NCI-H524 (cell line): ENCODE measurements around the gene UGT1A9.

Source experiments
- DNase-seq, 2 experiments: peaks; one replicate each; lab custom pipeline; 2025; lab: John Stamatoyannopoulos, UW

Gene UGT1A9

DNA sequence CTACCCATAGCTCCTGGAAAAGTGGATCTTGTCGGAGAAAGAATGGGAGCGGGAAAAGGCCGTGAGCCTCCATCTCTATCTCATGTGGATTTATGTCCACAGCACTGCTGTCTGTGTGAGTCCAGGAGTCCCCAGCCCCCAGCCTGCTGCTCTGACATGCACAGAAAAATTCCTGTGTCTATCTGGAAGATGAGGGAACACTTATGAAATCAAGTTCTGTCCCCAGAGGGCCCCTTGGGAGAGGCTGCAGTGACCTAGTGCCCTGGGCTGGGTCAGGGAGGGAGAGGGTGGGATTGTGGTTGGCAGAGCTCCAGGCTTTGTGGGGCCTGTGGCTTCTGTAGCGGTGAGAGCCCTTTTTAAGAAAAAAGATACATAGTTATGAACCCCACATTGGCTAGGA lies 145.1 kb downstream of the UGT1A9 start:
- DNase-seq: no peak

DNA sequence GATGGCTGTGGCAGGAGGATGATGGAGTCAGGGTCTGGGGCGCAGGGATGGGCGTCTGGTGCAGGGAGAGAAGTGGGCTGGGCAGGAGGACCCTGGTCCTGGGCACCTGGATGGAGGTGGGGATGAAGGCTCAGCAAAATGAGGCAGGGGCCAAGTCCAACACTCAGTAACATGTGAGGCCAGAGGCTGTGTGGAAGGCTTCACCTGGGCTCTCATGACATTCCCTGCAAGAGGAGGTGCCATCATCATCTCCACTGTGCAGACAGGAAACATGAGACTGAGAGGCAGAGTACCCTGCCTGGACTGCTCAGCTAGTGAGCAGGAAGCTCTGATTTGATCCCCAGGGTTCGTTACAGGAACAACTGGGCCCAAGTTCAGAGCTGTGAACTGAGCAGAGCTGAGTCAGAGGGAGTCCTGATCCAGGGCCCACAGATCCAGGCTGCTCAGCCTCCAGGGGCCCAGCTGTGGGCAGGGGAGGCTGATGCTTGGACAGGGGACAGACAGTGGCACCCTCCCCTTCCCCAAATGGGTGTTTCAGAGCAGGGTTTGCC lies 145.7 kb downstream of the UGT1A9 start:
- DNase-seq: no peak

DNA sequence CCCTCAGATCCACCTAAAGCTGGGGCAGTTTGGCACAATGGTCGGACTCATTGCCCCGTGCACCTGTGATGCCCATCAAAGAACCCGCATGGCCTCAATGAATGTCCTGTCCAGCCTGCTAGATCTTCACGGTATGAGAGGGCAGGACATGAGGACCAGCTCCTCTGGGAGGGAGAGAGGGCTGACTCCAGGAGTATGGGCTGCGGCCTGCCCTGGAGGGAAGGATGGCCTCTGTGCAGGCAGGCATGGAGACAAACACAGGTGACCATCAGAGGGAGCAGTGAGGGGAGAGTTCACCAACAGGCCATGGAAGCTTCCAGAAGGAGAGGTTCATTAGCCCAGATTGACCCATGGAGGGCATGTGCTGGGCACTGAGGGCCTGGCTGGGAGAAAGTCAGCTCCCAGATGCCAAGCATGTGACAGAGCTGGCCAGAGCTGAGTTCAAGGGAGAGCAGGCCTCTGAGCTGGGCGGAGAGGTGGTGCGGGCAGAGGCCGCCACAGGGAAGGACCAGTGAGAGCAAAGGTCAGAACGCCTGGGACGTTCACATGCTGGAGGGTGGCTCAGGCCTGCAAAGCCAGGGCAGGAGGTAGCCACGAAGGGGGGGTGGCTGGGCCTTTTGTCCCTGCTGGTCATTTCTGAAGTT lies 146.4 kb downstream of the UGT1A9 start:
- no peak for DNase-seq

DNA sequence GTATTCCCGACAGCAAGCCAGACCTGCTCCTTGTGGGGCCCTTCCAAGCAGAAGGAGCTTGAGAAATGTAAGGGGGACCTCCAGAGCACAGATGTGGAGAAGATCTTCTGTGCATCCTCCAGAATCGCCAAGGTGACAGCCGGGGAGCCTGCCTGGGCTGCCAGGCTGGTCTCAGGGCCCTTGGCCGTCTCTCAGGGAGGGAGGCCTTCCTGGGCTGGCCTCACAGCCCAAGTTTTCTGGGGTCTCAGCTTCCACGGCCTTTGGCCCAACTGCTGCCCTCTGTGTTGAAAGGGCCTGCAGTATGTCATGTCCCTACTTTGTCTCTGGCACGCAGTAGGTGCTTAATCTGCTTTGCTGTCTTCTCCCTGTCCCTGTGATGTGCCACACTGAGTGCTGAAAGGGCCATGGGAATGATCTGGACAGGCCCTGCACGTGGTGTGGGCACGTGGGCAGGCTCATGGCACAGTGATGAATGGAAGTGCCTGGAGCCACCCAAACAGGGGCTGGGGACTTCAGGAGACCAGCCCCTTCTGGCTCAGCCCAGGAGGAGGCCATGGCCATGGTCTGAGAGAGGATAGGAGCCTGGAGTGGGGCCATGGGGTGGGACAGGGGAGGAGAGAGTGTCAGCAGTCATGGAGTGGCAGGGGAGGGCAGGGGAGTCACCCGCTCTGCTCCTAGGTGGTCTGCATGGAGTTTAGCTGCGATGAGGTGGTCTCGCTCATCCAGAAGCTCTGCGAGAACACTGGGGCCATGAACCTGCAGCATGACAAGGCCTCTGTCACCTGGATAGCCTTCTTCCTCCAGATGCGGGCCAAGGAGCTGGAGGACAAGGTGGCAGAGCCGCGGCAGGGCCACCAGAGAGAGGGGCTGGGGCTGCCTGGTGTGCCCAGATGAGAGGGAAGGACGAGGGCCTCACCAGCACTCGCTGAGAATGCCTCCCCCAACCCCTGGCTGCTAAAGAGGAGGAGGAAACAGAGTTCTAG lies 147.2 kb downstream of the UGT1A9 start:
- DNase-seq: no peak

DNA sequence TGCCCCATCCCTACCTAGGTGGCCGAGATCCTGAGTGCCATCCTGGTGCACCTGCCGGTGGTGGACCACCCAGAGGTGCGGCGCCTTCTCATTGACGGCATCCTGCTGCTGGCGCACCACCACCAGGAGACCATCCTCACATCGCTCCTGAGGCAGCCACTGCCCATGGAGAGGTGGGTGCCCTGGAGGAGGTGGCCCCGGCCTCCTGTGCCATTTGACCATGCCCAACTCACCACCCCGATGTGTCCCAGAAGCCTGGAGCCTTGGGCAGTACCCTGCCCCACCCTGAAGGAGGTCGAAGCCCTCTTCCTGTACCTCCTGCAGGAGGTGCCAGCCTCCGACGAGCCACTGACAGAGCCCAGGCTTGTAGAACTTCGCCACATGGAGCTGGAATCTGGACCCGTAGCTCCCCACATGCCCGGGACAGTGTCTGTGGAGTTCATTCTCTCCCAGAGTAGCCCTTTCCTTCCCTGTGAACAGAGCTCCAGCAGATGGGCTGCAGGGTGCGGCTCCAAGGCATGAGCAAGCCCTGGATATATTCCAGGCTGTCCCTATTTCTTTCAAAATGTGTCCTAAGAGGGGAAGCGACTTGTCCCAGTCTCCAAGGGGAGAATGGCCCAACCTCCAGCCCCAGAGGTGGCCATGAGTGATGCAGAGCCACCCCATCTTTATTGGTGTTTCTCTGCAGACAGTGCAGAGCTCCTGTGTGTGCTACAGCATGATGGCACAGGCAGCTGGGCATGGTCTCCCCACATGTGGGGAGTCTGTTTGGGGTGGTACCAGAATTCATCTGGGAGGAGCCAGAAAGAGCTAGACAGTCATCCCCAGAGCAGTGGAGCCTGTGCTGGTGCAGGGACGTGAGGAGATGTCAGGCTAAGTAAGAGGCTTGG lies 148.4 kb downstream of the UGT1A9 start:
- DNase-seq: no peak

DNA sequence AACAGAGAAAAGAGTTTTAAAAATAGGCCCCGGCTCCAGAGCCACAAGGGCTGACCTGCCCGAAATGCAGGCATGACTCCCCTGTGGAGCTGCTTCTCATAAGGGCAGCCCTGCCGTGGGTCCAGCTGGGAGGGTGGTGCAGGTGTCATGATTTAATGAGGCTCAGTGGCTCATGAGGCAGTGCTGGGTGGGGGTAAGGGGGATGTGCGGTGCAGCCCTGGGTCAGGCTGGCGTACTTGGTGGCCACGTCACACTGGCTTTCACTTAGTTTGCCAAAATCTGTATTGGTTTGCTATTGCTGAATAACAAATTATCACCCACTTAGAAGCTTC lies 149.0 kb downstream of the UGT1A9 start:
- no peak for DNase-seq

DNA sequence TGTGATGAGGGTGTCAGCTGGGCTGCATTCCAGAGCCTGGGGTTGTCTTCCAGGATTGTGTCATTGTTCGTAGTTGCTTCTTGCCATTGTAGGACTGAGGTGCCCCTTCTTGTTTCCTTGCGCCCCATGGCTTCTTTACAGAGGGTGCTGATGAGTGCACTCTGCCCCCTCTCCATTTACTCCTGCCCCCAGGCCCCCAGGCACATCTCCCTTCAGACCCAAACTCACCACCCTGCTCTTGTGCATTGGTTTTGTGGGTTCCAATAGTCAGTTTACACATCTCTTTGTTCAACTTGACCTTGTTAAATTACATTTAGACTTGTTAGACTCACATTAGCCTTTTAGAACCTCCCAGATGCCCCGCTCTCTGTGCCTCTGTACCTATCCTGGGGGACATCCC lies 149.5 kb downstream of the UGT1A9 start:
- DNase-seq: no peak

DNA sequence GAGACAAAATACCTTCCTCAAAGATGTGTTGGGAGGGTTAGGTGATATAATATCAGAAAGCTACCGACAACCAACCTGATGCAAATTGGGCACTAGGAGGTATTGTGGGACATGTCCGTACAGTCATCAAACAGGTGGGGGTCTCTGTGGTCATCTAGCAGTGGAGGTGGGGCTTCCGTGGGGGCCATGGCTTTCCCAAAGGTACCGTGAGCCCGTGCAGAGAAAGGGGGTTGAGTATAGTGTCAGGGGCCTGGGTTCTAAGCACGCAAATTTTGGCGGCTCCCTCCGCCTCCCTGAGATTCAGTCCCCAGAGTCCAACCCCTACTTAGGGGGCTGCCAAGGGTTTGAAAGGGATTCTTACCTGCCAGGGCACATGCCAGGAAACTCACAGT lies 150.0 kb downstream of the UGT1A9 start:
- DNase-seq: no peak

DNA sequence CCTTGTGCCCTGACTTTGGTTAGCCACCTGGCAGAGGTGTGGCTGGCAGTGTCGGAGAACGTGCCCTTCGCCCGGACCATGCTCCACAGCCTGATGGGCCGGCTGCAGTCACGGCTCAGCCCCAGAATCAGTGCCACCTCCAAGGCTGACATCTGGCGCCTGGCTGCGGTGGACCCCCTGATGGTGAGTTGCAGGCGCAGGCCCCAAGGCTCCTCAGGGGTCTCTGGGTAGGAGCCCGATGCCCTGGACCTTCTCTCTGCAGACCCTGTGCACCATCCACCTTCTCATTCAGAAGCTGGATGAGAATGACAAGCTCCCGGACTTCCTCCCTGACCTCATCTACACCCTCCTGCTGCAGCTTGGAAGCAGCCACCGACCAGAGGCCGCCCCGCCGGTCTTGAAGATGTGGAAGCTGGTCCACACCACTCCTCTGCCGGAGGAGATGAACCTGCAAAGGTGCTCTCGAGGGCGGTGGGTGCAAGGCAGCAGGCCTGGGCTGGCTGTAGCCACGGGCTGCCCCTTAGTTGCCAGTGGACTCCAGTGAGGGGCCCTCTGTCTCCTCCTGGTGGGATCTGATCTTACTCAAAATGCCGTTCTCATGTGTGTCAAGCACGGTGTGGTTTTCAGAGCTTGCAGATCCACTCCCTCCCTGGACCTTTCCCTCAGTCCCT lies 150.5 kb downstream of the UGT1A9 start:
- DNase-seq: no peak
